Gastroesophageal sphincter (tissue), 3 donors: Measurements from ENCODE around the gene PCDHA12.

Experiments used
- CTCF ChIP-seq, 4 experiments: fragments of 200-600 bp in 2 of 4; fragments of 450-650 bp in 2 of 4; sonication (generic) in 1 of 4; IDR thresholded peaks; one replicate each; pipeline ENCODE4 v1.5.1; 2017 to 2019; ENCODE audit warnings: antibody characterized with exemption in 4 of 4, mild to moderate bottlenecking in 2 of 4, moderate library complexity in 2 of 4
- EP300 ChIP-seq: sonication (generic); formaldehyde crosslinking; IDR thresholded peaks from one replicate; pipeline ENCODE4 v1.6.1; 2017; ENCODE audit warnings: antibody characterized with exemption, mild to moderate bottlenecking
- POLR2A ChIP-seq, 2 donors: fragments of 450-650 bp; IDR thresholded peaks; one replicate each; pipeline ENCODE4 v1.6.1; 2017; ENCODE audit warnings: antibody characterized with exemption in 2 of 2, mild to moderate bottlenecking in 2 of 2, moderate library complexity in 1 of 2
- POLR2AphosphoS5 ChIP-seq: sonication (generic); formaldehyde crosslinking; IDR thresholded peaks from one replicate; pipeline ENCODE4 v1.6.1; 2017; ENCODE audit warnings: antibody characterized with exemption

GRCh38 chr5:140882591-140882899 lies 7.4 kb downstream of the PCDHA12 start:
- no peak for TF ChIP-seq POLR2AphosphoS5
- no peak for TF ChIP-seq EP300
- TF ChIP-seq POLR2A (IDR thresholded peaks at IDR 0.05) = no peak
- TF ChIP-seq CTCF (IDR thresholded peaks at IDR 0.05) = peak in 2 of 4 experiments; percentile 40 to 43
